GM21737 (cell line): Measurements from ENCODE around the gene AKR1C2.
"Not testable (repeated sequence)": the region's sequence is repeated elsewhere in the genome, so short reads cannot be mapped to it uniquely, and the experiment has no call there.

ENCODE experiments used
- ATAC-seq: cut with Tn5 transposase; IDR thresholded peaks from one replicate; pipeline ENCODE4 v1.9.1; 2021; ENCODE audit warnings: mild to moderate bottlenecking, moderate library complexity; ENCODE audit not compliant: unreplicated experiment

AKR1C2 gene

DNA sequence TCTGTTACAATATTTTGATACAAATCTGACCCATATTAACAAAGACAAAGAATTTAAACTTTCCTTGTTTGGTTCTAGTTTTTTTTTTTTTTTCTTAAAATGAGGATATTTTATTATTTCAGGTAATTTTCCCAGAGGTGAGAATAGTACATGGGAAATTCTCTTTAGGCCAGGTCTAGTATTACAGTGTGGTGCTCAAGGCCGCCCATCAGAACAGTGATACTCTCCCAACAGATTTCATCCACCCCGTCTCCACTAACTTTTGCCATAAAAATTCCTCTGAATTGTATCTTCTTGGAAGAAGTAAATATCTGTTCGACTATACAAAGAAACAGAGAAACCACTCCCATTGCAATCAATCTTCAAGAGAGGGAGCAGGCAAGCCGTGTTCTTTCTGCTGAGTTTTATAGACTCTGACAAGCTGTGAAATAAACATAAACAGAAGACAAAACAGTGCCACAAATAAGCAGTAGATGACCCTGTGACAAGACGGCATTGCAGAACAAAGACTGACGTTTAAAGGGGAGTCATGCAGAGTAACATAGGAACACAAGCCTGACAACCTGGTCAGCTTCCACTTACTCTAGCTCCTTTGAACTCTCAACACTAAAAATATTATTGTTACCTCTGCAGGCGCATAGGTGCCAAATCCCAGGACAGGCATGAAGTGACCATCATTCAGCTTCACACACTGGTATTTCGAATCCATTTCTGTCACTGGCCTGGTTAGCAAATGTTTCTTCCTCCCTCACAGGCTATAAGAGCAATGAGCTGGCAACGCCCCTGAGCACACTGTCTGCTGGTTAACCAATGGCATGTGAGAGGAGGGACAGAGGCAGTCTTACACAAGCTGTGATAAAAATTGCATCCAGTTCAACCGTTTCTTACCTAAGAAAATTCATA is at the start of gene AKR1C2:
Gene AKR1C2, minus strand, starts transcription at position 731 of the 903 bp plus-strand sequence. Its CDS starts 22 bp downstream, at position 709.
- ATAC-seq, result not testable (repeated sequence)

DNA sequence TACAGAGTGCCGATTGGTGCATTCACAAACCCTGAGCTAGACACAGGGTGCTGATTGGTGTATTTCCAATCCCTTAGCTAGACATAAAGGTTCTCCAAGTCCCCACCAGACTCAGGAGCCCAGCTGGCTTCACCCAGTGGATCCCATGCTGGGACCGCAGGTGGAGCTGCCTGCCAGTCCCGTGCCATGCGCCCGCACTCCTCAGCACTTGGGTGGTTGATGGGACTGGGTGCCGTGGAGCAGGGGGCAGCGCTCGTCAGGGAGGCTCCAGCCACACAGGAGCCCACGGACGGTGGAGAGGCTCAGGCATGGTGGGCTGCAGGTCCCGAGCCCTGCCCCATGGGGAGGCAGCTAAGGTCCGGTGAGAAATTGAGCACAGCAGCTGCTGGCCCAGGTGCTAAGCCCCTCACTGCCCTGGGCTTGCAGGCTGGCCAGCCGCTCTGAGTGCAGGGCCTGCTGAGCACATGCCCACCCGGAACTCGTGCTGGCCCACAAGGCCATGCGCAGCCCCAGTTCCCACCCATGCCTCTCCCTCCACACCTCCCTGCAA is 49.4 kb upstream of the AKR1C2 start:
- not testable (repeated sequence) for ATAC-seq

DNA sequence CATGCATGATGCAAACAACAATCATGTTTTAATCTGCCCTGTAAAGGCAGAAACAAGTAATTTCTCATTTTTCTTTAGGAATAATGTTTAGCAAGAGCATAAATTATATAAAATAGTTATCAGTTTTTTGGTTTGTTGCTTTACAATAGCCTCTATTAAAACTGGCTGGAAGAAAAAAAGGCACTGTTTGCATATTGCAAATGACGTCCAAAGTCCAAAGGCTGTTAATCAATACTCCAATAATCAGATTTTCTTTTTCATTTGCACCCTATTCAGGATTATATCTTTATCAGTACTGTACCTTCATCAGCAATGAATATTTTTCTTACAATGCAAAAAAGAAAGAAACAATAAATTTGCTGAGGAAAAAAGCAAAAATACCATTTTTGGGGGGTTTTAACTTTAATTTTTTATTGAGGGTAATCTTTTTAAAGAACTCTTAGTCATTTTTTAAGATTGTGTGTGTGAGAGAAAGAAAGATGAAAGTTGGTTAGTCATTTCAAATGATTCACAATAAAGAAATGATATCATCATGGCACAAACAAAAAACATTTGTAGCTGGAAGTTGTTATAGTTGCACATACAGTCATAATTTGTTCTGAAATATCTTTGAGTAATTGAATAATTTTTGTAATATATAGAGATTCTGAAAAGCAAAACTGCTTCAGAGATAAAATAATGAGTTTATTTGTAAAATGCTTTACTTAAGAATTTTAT is 44.4 kb upstream of the AKR1C2 start:
- no peak for ATAC-seq

DNA sequence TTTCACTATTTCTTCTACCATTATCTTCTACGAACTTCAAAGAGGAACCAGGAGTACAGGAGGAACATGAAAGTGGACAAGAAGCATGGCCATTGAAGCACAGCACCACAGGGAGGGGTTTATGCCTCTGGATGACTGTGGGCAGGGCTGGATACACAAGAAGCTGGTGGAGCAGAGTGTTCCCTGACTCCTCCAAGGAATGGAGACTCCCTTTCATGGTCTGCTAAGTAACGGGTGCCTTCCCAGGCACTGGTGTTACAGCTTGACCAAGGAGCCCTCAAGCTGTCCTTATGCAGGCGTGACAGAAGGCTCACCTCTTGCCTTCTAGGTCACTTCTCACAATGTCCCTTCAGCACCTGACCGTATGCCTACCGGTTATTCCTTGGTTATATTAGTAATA is 43.4 kb upstream of the AKR1C2 start:
- not testable (repeated sequence) for ATAC-seq

GRCh38 chr10:5046410-5046809 is 42.8 kb upstream of the AKR1C2 start:
- no peak for ATAC-seq

DNA sequence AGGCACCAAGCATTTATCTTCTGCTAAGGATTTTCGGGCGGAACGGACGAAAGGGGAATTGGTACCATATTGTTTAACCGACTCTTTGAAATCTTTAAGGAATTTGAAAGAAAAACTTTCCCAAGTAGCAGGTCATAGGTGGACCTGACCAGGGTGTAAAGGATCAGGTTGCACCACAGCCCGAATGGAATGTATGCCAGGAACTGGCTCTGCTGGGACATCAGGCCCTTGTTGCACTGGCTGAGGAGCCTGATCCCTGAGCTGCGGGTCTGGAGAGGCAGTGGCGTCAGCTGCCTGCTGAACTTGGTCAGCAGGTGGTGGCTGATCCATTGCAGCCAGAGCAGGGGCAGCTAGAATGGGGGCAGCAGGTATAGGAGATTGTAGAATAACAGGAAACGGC is 41.4 kb upstream of the AKR1C2 start:
- no peak for ATAC-seq

GRCh38 chr10:5043716-5044115 is 40.1 kb upstream of the AKR1C2 start:
- no peak for ATAC-seq

GRCh38 chr10:5042922-5043321 is 39.3 kb upstream of the AKR1C2 start:
- ATAC-seq, result no peak

GRCh38 chr10:5041471-5042023 is 37.9 kb upstream of the AKR1C2 start:
- no peak for ATAC-seq

GRCh38 chr10:5040781-5041470 is 37.3 kb upstream of the AKR1C2 start:
- no peak for ATAC-seq

- no peak for ATAC-seq
Measured at GRCh38 chr10:5040010-5040673, 36.5 kb upstream of the AKR1C2 start.

DNA sequence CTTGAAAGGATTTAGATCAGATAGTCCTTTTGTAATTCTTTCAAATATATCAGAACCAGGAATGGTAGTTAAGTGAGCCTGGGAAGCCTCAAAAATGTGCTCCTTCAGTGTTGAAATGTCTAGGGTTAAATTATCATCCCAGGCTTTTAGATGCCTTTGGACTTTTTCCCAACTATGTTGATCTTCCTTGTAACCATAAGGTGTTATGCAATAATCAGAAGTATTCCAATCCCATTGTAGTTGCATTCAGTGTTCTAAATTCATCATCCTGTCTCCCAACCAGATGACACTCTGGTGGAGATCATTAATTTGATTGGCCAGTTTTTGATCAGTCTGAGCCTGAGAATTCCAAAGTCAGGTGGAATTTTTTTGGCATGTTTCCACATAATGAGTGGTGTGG is 35.1 kb upstream of the AKR1C2 start:
- no peak for ATAC-seq

DNA sequence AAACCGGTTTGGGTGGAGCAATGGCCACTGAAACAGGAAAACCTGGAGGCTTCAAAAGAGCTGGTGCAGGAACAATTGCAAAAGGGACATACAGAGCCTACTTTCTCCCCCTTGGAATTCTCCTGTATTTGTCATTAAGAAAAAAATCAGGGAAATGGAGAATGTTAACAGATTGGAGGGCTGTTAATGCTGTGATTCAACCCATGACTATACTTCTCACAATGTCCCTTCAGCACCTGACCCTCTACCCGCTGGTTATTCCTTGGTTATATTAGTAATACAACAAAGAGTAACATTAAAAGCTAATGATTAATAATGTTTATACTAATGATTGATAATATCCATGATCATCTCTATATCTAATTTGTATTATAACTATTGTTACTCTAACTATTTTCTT is 34.4 kb upstream of the AKR1C2 start:
- ATAC-seq, result no peak

- ATAC-seq, result no peak
Measured at GRCh38 chr10:5036511-5036910, 32.9 kb upstream of the AKR1C2 start.

GRCh38 chr10:5035356-5035755 is 31.7 kb upstream of the AKR1C2 start:
- no peak for ATAC-seq

DNA sequence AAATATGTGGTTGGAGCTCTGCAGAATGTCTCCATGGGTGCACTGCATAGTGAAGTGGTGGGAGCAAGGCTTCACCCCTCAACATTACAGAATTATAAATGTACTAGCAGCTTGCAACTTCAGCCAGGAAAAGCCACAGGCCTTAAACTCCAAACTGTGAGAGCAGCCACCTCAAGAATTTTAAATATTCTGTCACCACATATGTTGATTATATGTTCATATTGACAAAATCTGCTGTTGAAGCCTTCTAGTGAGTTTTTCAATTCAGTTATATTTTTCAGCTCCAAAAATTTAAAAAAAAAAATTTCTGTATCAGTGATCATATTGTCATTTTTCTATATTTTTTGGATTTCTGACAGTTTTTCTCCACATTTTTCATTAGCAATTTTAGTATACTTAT is 30.9 kb upstream of the AKR1C2 start:
- no peak for ATAC-seq

DNA sequence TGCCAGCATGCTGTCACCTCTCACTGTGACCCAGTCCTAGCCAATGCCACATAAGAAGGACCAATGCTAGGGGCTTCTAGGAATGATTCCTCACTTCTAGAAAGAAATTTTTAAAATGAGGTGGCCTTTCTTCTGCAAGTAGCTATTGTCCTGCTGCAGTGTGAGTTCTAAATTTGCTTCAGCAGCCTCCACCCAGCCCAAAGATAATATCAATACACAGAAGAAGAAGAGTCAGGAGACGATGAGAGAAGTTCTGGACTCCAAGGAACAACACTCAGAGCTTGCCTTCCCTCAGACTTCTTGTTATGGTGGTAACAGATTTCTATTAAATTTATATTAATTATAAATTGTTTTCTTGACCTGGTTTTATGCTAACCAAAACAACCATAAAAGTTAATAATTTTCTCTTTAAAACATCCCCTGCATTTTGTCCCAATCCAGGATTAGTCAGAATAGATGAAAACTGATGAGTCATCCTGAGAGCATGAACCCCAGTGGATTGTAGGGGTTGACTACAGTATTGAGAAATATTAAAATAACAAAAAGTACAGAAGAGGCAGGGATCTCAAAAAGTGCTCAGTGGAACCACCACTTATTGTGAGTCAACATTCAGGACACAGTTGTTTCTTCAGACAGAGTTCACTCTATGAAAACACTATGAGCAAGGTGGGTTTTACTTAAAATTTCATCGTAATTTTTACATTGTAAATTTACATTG is 29.6 kb upstream of the AKR1C2 start:
- no peak for ATAC-seq

DNA sequence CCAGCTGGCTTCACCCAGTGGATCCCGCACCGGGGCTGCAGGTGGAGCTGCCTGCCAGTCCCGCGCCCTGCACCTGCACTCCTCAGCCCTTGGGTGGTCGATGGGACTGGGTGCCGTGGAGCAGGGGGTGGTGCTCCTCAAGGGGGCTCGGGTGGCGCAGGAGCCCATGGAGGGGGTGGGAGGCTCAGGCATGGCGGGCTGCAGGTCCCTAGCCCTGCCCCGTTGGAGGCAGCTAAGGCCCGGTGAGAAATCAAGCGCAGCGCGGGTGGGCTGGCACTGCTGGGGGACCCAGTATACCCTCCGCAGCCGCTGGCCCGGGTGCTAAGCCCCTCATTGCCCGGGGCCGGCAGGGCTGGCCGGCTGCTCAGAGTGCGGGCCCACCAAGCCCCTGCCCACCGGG is 28.8 kb upstream of the AKR1C2 start:
- not testable (repeated sequence) for ATAC-seq

DNA sequence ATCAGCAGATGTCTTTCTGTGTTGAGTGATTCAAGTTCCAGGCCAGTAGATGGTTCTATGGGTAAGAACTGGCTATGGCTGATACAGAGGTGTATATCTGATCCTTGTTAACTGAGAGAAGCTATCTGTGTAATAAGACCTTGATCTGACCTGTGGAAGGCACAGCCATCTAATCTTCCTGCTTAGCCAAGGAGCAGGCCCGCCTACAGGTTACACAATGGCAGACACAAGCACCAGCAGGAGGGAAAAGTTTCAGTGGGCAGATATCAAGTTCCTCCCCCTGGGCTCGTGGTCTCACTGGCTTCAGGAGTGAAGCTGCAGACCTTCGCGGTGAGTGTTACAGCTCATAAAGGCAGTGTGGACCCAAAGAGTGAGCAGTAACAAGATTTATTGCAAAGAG is 27.9 kb upstream of the AKR1C2 start:
- ATAC-seq, result not testable (repeated sequence)

- ATAC-seq, result no peak
Measured at GRCh38 chr10:5030989-5031388, 27.3 kb upstream of the AKR1C2 start.
